HepG2 (cell line): Measurements from ENCODE around the gene GCM1. TPM values are rescaled to one million over a fixed set of nuclear protein-coding genes. Genes with fewer than 3 reads are reported as not detected.
A peak's percentile ranks its signal among the peaks of the same experiment; 100 is the strongest.

Experiments used
- AFF4 ChIP-seq: sonication (generic); formaldehyde crosslinking; IDR thresholded peaks from 2 replicates; pipeline ENCODE4 v1.4.0; 2020; ENCODE audit warnings: missing genetic modification reagents
- DZIP1 ChIP-seq: sonication (generic); formaldehyde crosslinking; IDR thresholded peaks from 2 replicates; pipeline ENCODE4 v1.5.0; 2020; ENCODE audit warnings: mild to moderate bottlenecking, missing genetic modification reagents
- ETV5 ChIP-seq: IDR thresholded peaks from 2 replicates; pipeline ENCODE4 v1.6.1; 2018; ENCODE audit warnings: missing biosample characterization, missing genetic modification reagents, inconsistent platforms, borderline replicate concordance
- GPN1 ChIP-seq: sonication (generic); formaldehyde crosslinking; IDR thresholded peaks from 2 replicates; pipeline ENCODE4 v1.5.1; 2020; ENCODE audit warnings: missing genetic modification reagents, borderline replicate concordance
- HNF1A ChIP-seq, 2 experiments: sonication (generic) in 1 of 2; formaldehyde crosslinking in 1 of 2; IDR thresholded peaks; 2 replicates each; pipeline versions ENCODE4 v1.4.0 to v1.6.1; 2016 to 2020; ENCODE audit warnings: borderline replicate concordance in 1 of 2, low read depth in 1 of 2, mild to moderate bottlenecking in 1 of 2, missing genetic modification reagents in 1 of 2
- HNRNPH1 ChIP-seq: fragments of 200-400 bp; formaldehyde crosslinking; optimal IDR thresholded peaks from 2 replicates; pipeline ENCODE3; 2017; ENCODE audit warnings: mild to moderate bottlenecking, low read depth, low read length
- HNRNPLL ChIP-seq: fragments of 200-400 bp; formaldehyde crosslinking; IDR thresholded peaks from 2 replicates; pipeline ENCODE4 v1.6.1; 2017; ENCODE audit warnings: mild to moderate bottlenecking, low read depth, low read length; ENCODE audit not compliant: poor library complexity, severe bottlenecking
- JUNB ChIP-seq: sonication (generic); formaldehyde crosslinking; IDR thresholded peaks from 2 replicates; pipeline ENCODE4 v1.8.0; 2022; ENCODE audit warnings: missing genetic modification reagents, mild to moderate bottlenecking, borderline replicate concordance
- NFKB2 ChIP-seq: sonication (generic); formaldehyde crosslinking; IDR thresholded peaks from 2 replicates; pipeline ENCODE4 v1.4.0; 2020; ENCODE audit warnings: missing genetic modification reagents, borderline replicate concordance
- REPIN1 ChIP-seq: sonication (generic); formaldehyde crosslinking; IDR thresholded peaks from 2 replicates; pipeline ENCODE4 v1.8.0; 2022; ENCODE audit warnings: missing genetic modification reagents, low read depth, mild to moderate bottlenecking, borderline replicate concordance
- SIX1 ChIP-seq: sonication (generic); formaldehyde crosslinking; IDR thresholded peaks from 2 replicates; pipeline ENCODE4 v1.4.0; 2020; ENCODE audit warnings: missing genetic modification reagents, borderline replicate concordance
- SNAI1 ChIP-seq: sonication (generic); formaldehyde crosslinking; IDR thresholded peaks from 2 replicates; pipeline ENCODE4 v1.5.0; 2020; ENCODE audit warnings: mild to moderate bottlenecking, missing genetic modification reagents, borderline replicate concordance
- SP140L ChIP-seq: sonication (generic); formaldehyde crosslinking; IDR thresholded peaks from 2 replicates; pipeline ENCODE4 v1.4.0; 2020; ENCODE audit warnings: missing genetic modification reagents, borderline replicate concordance
- ZNF124 ChIP-seq: sonication (generic); formaldehyde crosslinking; IDR thresholded peaks from 2 replicates; pipeline ENCODE4 v1.4.0; 2020; ENCODE audit warnings: missing genetic modification reagents
- ZNF20 ChIP-seq: sonication (generic); formaldehyde crosslinking; IDR thresholded peaks from 2 replicates; pipeline ENCODE4 v1.4.0; 2020; ENCODE audit warnings: mild to moderate bottlenecking, moderate library complexity, missing genetic modification reagents
- ZNF30 ChIP-seq: sonication (generic); formaldehyde crosslinking; IDR thresholded peaks from 2 replicates; pipeline ENCODE4 v1.5.0; 2020; ENCODE audit warnings: mild to moderate bottlenecking, missing genetic modification reagents
- ZNF33B ChIP-seq: sonication (generic); formaldehyde crosslinking; IDR thresholded peaks from 2 replicates; pipeline ENCODE4 v1.5.1; 2020; ENCODE audit warnings: mild to moderate bottlenecking, missing genetic modification reagents
- polyA plus RNA-seq, 8 experiments: library from polyadenylated mRNA; depleted of rRNA in 3 of 8; stranded (reverse) in 7 of 8; unstranded in 1 of 8; fragments of >200 nt; fragmentation: Illumina TruSeq in 4 of 8; extraction: Trizol in 4 of 8; gene quantifications; 2 replicates each; pipeline versions ENCODE4 v1.2.1 to v1.2.3, GENCODE V29; 2011 to 2016; ENCODE audit warnings: low read depth in 4 of 8, missing spikeins in 1 of 8, mixed read lengths in 1 of 8; ENCODE audit not compliant: insufficient read depth in 1 of 8
- total RNA-seq, 5 experiments: library from RNA; depleted of rRNA; stranded (reverse); fragments of >200 nt; fragmentation: Illumina TruSeq; extraction: Trizol; gene quantifications; 2 replicates each; pipeline ENCODE4 v1.2.3, GENCODE V29; 2016; ENCODE audit warnings: low read depth in 1 of 5

Gene GCM1
- total and polyA plus RNA-seq, 2 of the 13 experiments (the other 11 are each of a cell fraction or from before 2014, with no cell fraction given): 0.04 to 0.13 TPM

- TF ChIP-seq AFF4 (CRISPR knock-in tag) (no peak), HNRNPLL (no peak), SNAI1 (no peak), ZNF33B (CRISPR knock-in tag) (no peak), DZIP1 (CRISPR knock-in tag) (no peak), HNRNPH1 (no peak), SIX1 (CRISPR knock-in tag) (no peak), JUNB (CRISPR knock-in tag) (no peak), ETV5 (CRISPR knock-in tag) (peak; percentile 44), HNF1A (IDR thresholded peaks at IDR 0.05; ENCODE audit: low read depth) (no peak), HNF1A (CRISPR knock-in tag; IDR thresholded peaks at IDR 0.05; ENCODE audit: borderline replicate concordance) (no peak; the same call in 1 of the 2 replicates), ZNF20 (CRISPR knock-in tag) (no peak), ZNF124 (CRISPR knock-in tag) (peak; percentile 72; the same call in 1 of the 2 replicates), SP140L (CRISPR knock-in tag) (0 out of 2 replicates have a peak, but pooled peaks have one; percentile 46), GPN1 (CRISPR knock-in tag) (no peak), REPIN1 (CRISPR knock-in tag) (peak; percentile 53; the same call in 1 of the 2 replicates), NFKB2 (CRISPR knock-in tag) (peak; percentile 84; the same call in 1 of the 2 replicates), ZNF30 (CRISPR knock-in tag) (no peak)
Measured at GRCh38 chr6:53171605-53172467, 23.2 kb upstream of the GCM1 start (continued).
